Islet of Langerhans (tissue), 1 donor: ENCODE measurements around the gene ABCC1.

ENCODE experiments used
- FAIRE-seq: peaks from one replicate; lab custom pipeline; 2011; peaks lifted over from hg19 to GRCh38; lab: Jason Lieb, UNC

ABCC1 gene

DNA sequence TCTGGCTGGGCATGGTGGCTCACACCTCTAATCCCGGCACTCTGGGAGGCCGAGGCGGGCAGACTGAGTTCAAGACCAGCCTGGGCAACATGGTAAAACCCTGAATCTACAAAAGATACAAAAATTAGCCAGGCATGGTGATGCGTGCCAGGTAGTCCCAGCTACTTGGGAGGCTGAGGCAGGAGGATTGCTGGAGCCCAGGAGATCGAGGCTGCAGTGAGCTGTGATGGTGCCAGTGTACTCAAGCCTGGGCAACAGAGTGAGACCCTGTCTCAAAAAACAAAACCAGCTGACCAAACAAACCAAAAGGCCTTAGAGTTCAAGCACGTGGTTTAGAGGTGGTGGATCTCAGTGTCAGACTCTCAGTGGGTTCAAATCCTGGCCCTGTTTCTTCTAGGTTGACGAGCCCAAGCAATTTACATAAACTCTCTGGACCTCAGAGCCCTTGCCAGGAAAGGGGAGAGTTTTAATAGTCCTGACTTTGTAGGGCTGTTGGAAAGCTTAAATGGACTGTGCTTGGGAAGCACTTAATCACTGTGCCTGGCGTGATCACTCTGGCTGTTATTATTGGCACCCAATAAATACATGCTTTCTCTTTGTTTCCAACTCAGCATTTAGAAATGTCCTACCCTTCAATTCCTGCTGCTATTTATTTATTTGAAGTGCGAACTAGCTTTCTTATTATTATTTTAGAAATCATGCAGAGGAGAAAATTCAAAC lies 44.7 kb downstream of the ABCC1 start:
- FAIRE-seq, result no peak

DNA sequence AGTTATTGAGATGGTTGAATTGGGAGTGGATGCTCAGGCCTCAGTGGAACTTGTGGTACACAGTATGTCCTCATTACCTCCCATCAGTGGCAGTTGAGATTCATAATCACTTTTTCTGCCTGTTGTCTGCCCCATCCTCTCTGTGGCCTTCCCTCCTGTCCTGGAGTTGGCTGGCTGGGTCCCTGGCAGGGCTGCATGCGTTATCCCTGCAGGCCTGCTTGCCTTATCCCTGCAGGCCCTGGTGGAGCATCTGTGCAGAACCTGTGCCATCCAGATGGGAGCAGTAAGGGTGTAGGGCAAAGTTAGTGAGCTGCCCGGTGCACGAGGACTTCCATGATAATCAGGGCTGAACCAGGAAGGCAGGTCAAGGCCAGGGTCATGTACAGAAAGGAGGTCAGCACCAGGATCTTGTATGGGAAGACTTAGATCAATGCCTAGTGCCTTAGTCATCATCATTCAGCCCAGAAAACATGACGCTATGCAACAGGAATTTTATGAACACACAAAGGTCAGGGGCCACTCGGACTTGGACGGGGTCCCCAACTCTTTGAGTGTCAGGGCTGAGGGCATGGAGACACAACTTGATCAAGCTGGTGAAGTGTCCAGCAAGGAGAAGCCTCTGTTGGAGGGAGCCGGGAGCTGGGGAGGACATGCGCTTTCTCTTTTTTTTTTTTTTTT lies 47.2 kb downstream of the ABCC1 start:
- FAIRE-seq, result no peak

DNA sequence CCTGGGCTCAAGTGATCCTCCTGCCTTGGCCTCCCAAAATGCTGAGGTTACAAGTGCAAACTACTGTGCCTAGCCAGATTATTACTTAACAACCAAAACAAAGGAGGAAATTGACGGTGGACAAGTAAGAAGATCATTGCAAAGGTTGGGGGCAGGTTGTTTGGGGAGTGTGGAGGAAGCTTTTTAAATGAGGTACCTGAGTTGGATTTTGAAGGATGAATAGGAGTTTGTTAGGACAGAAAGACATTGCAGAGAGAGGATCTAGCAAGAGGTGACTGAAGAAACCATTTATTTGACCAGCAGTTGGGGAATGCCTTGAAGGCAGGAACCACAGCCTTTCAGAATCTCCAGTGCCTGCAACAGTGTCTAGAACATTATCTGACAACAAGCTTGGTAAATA lies 51.3 kb downstream of the ABCC1 start:
- FAIRE-seq, result no peak

DNA sequence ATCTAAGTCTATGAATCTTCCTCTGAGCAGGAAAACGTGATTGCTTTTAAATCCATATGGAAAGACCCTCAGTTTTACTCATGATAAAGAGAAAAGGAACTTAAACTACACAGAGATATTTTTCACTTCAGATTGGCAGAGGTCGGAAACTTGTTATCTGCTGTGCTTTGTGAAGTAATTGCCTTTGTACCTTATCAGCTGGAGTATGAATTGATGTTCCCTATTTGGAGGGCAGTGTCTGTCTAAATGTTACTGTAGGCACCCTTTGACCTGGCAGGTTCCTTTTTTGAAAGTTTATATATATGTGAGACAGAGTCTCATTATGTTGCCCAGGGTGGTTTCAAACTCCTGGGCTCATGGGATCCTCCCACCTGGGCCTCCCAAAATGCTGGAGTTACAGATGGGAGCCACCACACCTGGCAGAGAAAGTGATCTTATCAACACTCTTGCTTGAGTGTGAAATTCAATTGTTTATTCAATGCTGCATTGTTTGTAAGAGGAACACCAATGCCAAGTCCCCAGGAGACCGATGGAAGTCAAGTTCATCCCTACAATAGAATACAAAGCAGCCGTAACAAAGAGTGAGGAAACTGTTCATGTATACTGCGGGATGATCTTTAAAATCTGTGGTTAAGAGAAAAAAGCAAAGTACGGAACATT lies 52.3 kb downstream of the ABCC1 start:
- no peak for FAIRE-seq

DNA sequence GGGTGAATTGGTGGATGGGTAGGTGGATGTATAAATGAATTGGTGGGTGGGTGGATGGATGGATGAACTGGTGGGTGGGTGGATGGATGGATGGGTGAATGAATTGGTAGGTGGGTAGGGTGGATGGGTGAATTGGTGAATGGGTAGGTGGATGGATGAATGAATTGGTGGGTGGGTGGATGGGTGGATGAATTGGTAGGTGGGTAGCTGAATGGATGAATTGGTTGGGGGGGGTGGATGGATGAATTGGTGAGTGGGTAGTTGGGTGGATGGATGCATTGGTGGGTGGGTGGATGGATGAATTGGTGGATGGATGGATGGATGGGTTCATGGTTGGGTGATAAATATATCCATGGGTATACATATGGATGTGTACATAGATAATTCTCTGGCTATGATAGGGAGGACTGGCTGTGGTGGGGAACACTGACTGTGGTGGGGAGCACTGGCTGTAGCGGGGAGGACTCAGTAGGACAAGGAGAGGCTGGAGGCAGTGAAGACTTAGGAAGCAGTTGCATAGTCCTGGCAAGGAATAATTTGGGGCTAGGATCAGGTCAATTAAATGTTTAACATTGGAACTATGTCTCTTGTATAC lies 54.4 kb downstream of the ABCC1 start:
- no peak for FAIRE-seq

DNA sequence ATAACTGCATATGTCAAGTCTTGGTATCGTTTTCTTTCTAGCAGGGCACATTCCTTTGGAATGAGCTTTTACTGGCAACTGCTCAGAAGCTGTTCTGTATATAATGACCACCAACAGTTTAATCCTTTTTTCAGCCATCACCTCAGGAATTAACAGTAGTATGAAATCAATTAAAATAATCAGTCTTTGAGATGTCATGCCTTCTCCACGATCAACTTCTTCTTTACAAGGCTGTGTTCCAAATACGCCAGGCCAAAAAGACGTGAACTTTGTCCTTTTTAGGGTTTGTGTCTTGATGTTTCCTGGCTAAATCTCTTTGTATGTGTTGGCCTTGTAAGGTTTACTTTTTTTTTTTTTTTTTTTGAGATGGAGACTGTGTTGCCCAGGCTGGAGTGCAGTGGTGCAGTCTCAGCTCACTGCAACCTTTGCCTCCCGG lies 54.9 kb downstream of the ABCC1 start:
- no peak for FAIRE-seq

DNA sequence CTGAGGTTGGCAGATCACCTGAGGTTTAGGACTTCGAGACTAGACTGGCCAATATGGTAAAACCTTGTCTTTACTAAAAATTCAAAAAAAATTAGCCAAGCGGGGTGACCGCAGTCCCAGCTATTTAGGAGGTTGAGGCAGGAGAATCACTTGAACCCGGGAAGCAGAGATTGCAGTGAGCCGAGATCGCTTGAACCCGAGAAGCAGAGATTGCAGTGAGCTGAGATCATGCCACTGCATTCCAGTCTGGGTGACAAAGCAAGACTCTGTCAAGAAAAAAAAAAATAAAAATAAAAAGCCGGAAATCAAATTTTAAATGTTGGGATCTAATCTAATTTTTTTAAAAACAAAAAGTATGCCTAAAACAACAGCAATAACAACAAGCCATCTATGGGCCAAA lies 56.3 kb downstream of the ABCC1 start:
- FAIRE-seq, result no peak

DNA sequence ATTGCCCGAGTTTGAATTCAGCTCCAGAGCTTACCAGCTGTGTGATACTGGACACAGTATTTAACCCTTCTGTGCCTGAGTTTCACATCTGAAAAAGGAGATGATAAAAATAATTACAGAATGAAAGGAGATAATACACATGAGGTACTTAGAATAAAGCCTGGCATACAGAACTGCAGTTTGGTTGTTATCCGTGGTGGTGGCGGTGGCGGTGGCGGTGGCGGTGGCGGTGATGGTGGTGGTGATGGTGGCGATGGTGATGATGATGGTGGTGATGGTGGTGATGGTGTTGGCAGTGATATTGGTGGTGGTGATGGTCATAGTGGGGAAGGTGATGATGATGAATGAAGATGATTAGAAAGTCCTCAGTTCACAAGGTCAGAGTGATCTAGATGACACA lies 57.2 kb downstream of the ABCC1 start:
- no peak for FAIRE-seq

DNA sequence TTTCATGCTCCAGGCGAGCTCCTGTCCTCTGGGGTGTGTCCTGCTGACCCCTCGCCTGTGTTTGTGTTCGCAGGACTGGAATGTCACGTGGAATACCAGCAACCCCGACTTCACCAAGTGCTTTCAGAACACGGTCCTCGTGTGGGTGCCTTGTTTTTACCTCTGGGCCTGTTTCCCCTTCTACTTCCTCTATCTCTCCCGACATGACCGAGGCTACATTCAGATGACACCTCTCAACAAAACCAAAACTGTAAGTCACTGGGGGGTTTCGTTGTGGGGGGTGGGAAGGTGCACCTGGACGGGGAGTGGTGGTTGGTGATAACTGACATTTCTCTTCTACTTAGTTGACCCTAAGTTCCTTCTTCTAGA lies 58.3 kb downstream of the ABCC1 start:
- FAIRE-seq, result no peak

DNA sequence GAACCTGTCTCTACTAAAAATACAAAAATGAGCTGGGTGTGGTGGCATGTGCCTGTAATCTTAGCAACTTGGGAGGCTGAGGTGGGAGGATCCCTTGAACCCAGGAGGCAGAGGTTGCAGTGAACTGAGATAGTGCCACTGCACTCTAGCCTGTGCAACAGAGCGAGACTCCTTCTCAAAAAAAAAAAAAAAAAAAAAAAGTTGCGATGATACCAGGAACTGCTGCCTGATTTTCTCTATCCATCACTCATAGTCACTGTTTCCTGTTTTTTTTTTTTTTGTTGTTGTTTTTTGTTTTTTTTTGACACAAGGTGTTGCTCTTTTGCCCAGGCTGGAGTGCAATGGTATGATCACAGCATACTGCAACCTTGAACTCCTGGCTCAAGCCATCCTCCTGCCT lies 59.2 kb downstream of the ABCC1 start:
- no peak for FAIRE-seq

DNA sequence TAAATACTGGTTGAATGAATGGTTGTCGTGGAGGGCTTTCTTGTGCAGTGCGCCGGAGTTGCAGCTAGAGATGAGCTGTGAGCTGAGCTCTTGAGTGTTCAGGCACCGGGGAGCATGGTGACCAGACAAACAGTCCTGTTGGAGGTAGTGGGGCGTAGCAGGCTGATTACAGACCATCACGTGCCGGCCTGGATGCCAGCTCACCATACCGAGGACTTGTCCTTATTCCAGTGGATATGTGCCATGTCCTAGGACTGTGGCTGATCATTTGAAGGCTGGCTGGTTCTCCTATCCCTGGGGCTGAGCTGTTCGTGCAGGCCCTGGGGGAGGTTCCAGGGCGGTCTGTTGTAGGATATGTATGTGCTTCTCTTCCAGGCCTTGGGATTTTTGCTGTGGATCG lies 60.0 kb downstream of the ABCC1 start:
- no peak for FAIRE-seq

DNA sequence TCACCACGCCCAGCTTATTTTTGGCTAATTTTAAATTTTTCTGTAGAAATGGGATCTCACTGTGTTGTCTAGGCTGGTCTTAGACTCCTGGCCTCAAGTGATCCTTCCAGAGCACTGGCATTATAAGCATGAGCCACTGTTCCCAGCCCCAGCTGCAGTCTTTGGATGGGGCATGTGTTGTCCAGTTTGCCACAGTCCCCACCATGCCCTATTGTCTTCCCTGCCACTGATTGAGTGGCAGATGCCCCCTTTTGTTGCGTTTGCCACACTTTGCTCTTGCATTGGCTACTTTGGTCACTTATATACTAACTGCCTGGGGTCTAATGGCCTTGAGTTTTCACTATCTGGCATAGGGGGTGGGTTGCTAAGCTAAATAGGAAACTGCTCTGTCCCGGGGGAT lies 60.8 kb downstream of the ABCC1 start:
- FAIRE-seq, result no peak

DNA sequence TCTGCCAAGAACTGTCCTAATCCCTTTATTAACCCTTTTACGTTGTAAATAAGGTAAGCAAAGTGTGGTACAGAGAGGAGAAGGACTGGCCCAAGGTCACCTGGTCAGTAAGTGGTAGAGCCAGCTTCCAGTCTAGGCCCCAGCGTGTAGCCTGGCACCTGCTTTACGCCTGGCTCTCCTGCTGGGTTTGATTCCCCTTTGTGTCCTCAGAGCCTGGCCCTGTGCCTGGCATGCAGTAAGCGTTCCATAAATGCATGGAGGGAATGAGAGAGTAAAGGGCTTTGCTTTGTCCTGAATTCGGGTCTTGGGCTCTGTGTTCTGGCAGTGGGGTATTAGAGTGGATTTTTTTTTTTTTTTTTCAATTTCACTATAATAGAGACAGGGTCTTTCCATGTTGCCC lies 62.7 kb downstream of the ABCC1 start:
- no peak for FAIRE-seq

DNA sequence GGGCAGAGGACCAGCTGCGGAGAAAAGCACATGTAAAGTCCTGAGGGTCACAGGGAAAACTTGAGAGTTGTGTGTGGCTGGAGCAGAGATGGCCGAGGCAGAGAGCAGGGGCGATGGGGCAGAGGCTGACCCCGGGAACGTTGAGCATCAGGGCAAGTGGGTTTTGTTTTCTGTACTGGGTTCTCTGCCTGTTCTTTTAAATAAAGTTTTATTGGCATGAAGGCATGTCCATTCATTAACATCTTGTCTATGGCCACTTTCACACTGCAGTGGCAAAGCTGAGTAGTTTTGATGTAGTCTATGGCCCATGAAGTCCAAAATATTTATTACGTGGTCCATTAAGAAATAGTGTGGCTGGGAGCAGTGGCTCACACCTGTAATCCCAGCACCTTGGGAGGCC lies 64.4 kb downstream of the ABCC1 start:
- FAIRE-seq, result no peak

DNA sequence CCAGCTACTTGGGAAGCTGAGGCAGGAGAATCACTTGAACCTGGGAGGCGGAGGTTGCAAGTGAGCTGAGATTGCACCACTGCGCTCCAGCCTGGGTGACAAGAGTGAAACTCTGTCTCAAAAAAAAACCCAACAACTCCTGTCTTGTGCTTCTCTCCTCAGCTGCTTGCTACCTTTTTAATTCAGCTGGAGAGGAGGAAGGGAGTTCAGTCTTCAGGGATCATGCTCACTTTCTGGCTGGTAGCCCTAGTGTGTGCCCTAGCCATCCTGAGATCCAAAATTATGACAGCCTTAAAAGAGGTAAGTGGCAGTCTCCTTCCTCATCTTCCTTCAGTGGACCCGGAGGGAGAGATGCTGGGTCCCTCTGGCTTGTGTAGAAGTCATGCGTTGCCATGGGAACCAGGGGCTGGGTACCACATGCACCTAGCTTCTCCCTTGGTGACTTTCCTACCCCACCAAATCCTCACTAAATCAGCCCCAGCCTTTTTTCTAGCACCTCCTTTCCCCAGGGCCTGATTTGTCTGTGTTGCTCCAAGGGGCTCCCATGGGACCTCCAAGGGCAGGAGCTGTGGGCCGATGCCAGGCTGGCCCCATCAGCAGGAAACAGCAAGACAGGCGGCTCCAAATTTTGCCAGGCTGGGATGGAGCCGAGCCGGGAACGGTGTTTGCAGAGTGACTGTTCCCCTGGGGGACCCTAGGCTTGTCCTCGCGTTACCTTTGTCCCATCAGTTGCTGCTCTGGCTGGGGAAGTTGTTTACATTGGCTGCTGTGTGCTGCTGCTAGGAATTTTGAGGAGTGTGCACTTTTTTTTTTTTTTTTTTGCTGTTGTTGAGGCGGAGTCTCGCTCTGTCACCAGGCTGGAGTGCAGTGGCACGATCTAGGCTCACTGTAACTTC lies 65.2 kb downstream of the ABCC1 start:
- no peak for FAIRE-seq

DNA sequence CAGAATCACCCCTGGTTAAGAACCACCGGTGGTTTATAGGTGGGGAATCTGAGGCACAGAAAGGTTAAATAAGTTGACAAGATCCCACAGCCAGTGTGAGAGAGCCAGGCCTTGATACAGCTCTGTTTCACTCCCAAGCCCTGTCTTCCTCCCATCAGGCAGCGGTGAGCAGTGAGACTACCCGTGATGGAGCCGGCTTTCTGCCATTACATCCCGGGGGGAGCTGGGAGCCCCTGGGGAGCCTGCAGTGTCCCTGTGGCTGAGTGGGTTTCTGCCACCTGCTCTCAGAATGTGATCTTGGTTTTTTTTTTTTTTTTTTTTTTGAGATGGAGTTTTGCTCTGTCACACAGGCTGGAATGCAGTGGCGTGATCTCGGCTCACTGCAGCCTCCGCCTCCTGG lies 66.4 kb downstream of the ABCC1 start:
- no peak for FAIRE-seq

DNA sequence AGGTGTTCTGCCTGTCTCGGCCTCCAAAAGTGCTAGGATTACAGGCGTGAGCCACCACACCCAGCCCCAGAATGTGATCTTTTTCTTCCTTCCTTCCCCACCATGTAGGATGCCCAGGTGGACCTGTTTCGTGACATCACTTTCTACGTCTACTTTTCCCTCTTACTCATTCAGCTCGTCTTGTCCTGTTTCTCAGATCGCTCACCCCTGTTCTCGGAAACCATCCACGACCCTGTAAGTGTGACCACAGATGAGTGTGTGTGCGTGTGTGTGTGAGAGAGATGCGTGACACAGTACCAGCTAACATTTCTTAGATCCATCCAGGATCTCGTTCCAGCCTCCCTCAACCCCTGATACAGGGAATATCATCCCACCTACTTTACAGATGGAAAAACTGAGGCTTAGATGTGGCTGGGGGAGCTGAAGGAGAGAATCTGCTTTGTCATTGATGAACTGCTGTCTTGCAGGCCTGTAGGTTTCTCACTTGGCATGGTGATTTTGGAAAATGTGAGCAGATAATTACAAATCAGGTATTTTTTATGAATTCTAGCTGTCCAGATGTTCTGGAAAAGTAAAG lies 67.1 kb downstream of the ABCC1 start:
- no peak for FAIRE-seq

DNA sequence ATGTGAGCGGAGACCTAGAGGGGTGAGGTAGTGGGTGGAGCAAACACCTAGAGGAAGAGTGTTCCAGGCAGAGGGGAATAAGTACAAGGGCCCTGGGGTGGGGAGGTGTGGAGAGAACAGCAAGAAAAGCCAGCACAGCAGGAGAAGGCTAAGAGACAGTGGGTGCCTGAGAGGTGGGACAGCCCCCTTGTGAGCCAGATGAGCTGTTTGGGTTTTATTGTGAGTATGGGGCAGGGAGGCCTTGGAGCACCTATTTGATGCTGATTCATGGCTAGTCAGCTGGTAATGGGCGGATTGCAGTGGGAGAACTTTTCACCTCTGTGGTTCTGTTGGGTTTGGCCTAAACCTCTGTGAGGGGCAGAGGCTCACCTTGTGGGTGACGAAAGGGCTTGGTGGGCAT lies 68.4 kb downstream of the ABCC1 start:
- no peak for FAIRE-seq

DNA sequence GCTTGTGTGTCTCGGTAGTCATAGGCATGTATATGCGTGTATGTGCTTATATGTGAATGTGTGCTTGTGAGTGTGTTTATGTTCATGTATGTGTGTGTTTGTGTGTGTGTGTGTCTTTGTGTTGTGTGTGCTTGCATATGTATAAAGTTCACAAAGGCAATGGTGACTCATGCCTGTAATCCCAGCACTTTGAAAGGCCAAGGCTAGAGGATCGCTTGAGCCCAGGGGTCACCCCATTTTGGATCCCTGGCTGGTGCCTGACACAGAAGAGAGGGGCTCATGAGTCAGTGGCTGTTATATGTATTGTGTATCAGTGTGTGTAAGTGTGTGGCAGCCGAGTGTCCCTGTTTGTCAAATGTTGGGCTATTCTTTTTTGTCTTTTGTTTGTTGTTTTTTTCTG lies 69.3 kb downstream of the ABCC1 start:
- no peak for FAIRE-seq

DNA sequence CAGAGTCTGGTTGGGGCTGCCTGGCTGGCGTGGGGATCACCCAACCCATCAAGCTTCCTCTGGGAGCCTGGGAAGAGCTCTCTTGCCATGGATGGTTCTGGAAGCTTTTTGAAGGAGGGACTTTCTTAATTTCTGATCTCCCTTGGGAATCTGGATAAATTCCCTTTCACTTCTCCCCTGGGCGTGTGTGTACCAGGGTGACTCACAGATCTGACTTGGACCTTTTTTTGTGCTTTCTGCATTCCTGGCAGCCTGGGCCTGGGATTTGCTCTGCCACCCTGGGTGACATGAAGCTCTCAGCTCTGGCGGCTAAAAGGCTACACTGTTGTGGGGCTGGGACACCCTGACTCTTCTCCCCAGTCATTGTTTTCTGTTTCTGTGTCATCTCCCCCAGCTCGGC lies 70.1 kb downstream of the ABCC1 start:
- FAIRE-seq, result no peak

DNA sequence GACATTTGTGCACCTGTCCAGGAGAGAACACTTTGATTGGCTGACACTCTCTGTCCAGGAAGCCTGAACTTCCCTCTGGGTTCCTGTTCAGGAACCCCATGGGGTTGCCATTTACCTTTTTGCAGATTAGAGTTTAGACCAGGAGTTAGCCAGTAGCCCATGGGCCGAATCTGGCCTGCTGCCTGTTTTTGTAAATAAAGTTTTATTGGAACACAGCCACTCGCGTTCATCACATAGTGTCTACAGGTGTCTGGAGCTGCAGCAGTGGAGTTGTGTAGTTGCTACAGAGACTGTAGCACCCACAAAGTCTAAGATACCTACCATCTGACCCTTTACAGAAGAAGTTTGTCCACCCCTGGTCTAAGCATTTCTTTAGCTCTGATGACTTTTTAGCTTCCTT lies 70.9 kb downstream of the ABCC1 start:
- FAIRE-seq, result no peak

DNA sequence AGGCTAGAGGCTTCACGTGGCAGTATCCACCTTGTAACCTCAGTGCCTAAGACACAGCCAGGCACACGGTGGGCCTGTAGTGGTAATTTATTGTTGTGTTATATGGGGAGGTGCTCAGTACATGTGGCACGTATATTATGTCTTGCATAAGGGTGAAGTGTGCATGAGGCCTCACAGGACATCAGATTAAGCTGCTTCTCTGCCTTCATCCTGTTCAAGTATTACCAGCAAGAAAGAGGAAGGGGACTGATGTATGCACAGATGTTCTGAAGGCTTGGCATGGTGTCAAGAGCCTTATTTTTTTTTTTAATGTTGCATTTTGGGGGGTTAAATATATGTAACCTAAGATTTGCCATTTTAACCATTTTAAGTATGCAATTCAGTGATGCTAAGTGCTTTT lies 71.6 kb downstream of the ABCC1 start:
- FAIRE-seq, result no peak
